ENCODE measurements around the gene ALDH9A1. TPM values are rescaled to one million over a fixed set of nuclear protein-coding genes. Genes with fewer than 3 reads are reported as not detected.

ALDH9A1 gene
- total RNA-seq, 4 donors from 2014 or later, result 42.6 to 73.1 (median 66.1) TPM

DNA sequence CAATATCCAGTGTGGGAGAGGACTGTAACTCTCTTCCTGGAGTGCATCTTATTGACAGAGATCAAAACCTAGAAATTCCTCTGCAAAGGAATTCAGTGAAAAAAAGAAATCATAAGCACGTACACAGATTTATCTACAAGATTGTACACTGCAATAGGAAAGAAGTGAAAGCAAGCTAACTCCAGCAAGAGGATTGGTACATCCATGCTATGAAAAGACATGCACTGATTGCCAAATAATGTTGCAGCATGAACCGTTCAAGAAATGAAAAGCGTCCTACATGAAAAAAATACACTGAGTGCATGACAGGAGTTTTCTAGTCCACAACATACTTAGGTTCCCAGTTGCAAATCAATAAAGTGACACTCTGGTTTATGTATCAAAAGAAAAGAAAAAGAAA is 69.2 kb downstream of the ALDH9A1 start:
- H3K27me3 ChIP-seq, result no peaks in the 10 kb centered on the region
- TF ChIP-seq CTCF (IDR thresholded peaks at IDR 0.05), result no peak
- no peak for TF ChIP-seq EP300 (IDR thresholded peaks at IDR 0.05)
- TF ChIP-seq POLR2A (IDR thresholded peaks at IDR 0.05; ENCODE audit: low read depth), result no peak
- TF ChIP-seq POLR2AphosphoS5 (IDR thresholded peaks at IDR 0.05), result no peak
- H3K27ac ChIP-seq (replicated peaks in 1 of 4), result no peak overlapping the region
- H3K4me3 ChIP-seq, result no peak overlapping the region
- intact Hi-C loops (cut with DNase I), result loop anchor here (10.0 kb wide), 1 partner anchor 196 kb away; the partner anchor contains the start of gene UCK2
- DNase-seq (ENCODE audit: extremely low spot score), result no peak
- no peaks in the 10 kb centered on the region for H3K9me3 ChIP-seq
- H3K36me3 ChIP-seq, result no peaks in the 10 kb centered on the region
- H3K4me1 ChIP-seq, result peaks cover 19 to 32% (median 27%) of the 10 kb centered on the region in 4 donors
- 52% methylated on average over 3 of the region's 3 CpGs for WGBS

DNA sequence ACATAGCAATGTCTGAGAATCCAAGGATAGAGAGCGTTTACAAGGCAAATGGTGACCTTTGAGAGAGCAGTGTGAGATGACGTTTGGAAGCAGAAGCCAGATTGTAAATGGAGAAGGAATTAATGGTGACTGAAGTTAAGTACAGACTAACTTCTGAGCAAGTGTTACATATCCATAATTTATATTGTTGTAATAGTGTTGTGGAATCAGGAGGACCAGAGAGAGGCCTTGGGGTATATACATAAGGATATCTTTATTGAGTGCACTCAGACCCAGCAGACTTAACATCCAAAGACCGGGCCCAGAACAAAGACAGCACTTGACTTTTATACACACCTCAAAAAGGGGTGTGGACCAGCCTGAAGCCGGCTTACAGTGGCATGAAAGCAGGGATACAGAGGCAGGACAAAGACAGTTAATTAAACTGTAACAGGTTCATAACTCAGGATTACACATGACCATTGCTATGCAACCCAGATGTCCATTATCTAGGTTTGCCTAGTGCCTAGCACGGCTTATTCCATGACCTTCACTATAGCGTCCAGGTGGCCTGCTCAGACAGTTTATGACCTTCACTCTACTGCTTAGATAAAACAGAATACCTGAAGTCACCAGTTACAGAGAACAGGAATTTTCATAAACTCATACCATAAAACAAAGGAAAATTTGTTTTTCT is 70.1 kb downstream of the ALDH9A1 start:
- Histone ChIP-seq H3K4me3 (no peak overlapping the region), H3K9me3 (no peaks in the 10 kb centered on the region), H3K36me3 (no peaks in the 10 kb centered on the region), H3K4me1 (peaks cover 10 to 23% (median 19%) of the 10 kb centered on the region in 4 donors), H3K27me3 (no peaks in the 10 kb centered on the region), H3K27ac (replicated peaks in 1 of 4) (no peak overlapping the region)
- DNase-seq (ENCODE audit: extremely low spot score), result no peak
- 79% methylated on average over 6 of the region's 6 CpGs for WGBS
- intact Hi-C loops (cut with DNase I), result loop anchor here (10.0 kb wide), 1 partner anchor 197 kb away; the partner anchor contains the start of gene UCK2
- no peak for TF ChIP-seq EP300 (IDR thresholded peaks at IDR 0.05)
- no peak for TF ChIP-seq CTCF (IDR thresholded peaks at IDR 0.05)

DNA sequence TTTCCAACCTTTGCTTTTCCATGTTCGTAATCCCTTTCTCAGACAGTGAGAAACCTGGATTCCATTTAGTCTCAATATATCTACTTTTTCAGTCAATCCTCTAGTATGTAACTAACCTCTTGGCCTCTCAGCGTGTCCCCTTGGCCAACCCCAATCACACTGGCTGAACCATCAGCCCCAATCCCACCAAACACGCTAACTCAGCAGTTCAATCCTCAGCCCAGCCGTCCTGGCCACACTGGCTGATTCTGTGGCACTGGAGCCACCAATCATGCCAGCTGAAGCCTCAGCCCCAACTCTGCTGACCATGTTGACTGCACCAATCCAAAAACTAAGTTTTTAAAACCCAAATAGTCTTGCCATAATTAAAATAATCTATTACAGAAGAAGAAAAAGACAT is 73.9 kb downstream of the ALDH9A1 start:
- 89% methylated on average over 4 of the region's 4 CpGs for WGBS
- TF ChIP-seq EP300 (IDR thresholded peaks at IDR 0.05) (no peak), POLR2AphosphoS5 (IDR thresholded peaks at IDR 0.05) (no peak), CTCF (IDR thresholded peaks at IDR 0.05) (no peak), POLR2A (IDR thresholded peaks at IDR 0.05; ENCODE audit: low read depth) (no peak)

GRCh38 chr1:165623624-165624023 is 74.7 kb downstream of the ALDH9A1 start:
- no peak overlapping the region for H3K4me3 ChIP-seq
- no peaks in the 10 kb centered on the region for H3K36me3 ChIP-seq
- TF ChIP-seq EP300 (IDR thresholded peaks at IDR 0.05) (no peak), POLR2AphosphoS5 (IDR thresholded peaks at IDR 0.05) (no peak), CTCF (IDR thresholded peaks at IDR 0.05) (no peak), POLR2A (IDR thresholded peaks at IDR 0.05; ENCODE audit: low read depth) (no peak)
- H3K9me3 ChIP-seq, result no peaks in the 10 kb centered on the region
- H3K4me1 ChIP-seq, result no peaks in the 10 kb centered on the region
- DNase-seq (ENCODE audit: extremely low spot score), result no peak
- intact Hi-C loops (cut with DNase I), result loop anchor here (10.0 kb wide), 1 partner anchor 201 kb away; the partner anchor contains the start of gene UCK2
- no peaks in the 10 kb centered on the region for H3K27me3 ChIP-seq
- H3K27ac ChIP-seq (replicated peaks in 1 of 4), result no peak overlapping the region

More for the DNA sequence above, 73.9 kb downstream of the ALDH9A1 start:
- intact Hi-C loops (cut with DNase I), result loop anchor here (10.0 kb wide), 1 partner anchor 200 kb away; the partner anchor contains the start of gene UCK2
- no peaks in the 10 kb centered on the region for H3K27me3 ChIP-seq
- H3K36me3 ChIP-seq, result no peaks in the 10 kb centered on the region
- no peaks in the 10 kb centered on the region for H3K9me3 ChIP-seq
- no peak overlapping the region for H3K27ac ChIP-seq (replicated peaks in 1 of 4)
- H3K4me1 ChIP-seq, result no peaks in the 10 kb centered on the region
- DNase-seq (ENCODE audit: extremely low spot score), result no peak
- H3K4me3 ChIP-seq, result no peak overlapping the region

Measured in esophagus muscularis mucosa (tissue), 4 donors.